Activated CD4-positive, alpha-beta T cell treated with anti-CD3 and anti-CD28 coated beads for 1 hour (primary cell): ENCODE measurements around the gene SLC9A9.
"Not testable (repeated sequence)": the region's sequence is repeated elsewhere in the genome, so short reads cannot be mapped to it uniquely, and the experiment has no call there.

Experiments used
- DNase-seq: peaks from one replicate; pipeline ENCODE4 v3.0.0-alpha.2; 2020

Gene SLC9A9

DNA sequence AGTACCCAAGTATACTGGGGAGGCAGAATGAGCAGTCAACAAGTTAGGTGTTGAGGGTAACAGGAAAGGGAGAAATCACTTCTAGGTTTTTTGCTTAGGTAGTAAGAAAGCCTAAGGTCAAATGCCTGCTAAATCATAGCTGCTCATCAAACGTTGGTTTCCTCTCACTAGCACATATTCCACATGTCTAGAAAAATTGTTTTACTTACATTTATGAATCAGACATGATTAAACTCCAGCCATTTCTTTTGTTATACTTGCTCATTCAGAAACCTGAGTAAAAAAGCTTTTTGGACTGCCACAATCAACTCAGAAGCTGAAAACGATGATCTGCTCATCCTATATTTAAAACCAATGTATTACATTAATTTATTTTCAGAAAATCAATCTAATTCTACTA is 40.2 kb downstream of the SLC9A9 start:
- DNase-seq = no peak

GRCh38 chr3:143806038-143806437 is 42.2 kb downstream of the SLC9A9 start:
- no peak for DNase-seq

DNA sequence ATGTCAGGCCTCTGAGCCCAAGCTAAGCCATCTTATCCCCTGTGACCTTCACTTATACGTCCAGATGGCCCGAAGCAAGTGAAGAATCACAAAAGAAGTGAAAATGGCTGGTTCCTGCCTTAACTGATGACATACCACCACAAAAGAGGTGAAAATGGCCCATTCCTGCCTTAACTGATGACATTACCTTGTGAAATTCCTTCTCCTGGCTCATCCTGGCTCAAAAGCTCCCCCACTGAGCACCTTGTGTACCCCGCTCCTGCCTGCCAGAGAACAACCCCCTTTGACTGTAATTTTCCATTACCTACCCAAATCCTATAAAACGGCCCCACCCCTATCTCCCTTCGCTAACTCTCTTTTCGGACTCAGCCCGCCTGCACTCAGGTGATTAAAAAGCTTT is 42.8 kb downstream of the SLC9A9 start:
- not testable (repeated sequence) for DNase-seq

DNA sequence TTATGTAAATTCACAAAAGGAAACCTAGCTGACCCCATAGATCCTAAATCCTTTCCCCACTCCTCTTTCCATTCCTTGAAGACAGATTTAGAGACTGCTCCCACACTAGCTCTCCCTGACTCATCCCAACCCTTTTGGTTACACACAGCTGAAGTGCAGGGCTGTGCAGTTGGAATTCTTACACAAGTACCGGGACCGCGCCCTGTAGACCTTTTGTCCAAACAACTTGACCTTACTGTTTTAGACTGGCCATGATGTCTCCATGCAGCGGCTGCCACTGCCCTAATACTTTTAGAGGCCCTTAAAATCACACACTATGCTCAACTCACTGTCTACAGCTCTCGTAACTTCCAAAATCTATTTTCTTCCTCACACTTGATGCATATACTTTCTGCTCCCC is 47.2 kb downstream of the SLC9A9 start:
- DNase-seq = not testable (repeated sequence)

GRCh38 chr3:143798151-143798550 is 50.1 kb downstream of the SLC9A9 start:
- DNase-seq = not testable (repeated sequence)

DNA sequence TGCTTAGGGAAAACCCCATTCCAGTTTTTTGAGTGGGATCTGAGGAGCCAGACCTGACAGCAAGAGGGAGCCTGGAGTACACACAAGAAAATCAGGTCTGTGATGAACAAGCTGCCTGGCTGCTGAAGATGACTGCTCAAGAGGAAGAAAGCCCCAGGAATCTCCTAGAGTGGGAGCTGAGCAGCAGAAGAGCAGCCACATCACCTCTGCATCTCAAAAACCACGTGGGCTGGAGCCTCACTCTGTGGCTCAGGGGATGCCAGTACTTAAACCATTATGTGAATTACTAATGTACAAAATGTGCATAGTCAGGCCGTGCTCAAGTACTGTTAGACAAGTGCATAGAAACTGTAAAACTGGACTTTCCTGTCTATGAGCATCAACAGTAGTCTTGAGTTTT is 52.4 kb downstream of the SLC9A9 start:
- no peak for DNase-seq

- no peak for DNase-seq
Observed at GRCh38 chr3:143794793-143795462, 53.3 kb downstream of the SLC9A9 start.

- DNase-seq = no peak
Observed at GRCh38 chr3:143793971-143794370, 54.3 kb downstream of the SLC9A9 start.

GRCh38 chr3:143791386-143791785 is 56.9 kb downstream of the SLC9A9 start:
- no peak for DNase-seq

DNA sequence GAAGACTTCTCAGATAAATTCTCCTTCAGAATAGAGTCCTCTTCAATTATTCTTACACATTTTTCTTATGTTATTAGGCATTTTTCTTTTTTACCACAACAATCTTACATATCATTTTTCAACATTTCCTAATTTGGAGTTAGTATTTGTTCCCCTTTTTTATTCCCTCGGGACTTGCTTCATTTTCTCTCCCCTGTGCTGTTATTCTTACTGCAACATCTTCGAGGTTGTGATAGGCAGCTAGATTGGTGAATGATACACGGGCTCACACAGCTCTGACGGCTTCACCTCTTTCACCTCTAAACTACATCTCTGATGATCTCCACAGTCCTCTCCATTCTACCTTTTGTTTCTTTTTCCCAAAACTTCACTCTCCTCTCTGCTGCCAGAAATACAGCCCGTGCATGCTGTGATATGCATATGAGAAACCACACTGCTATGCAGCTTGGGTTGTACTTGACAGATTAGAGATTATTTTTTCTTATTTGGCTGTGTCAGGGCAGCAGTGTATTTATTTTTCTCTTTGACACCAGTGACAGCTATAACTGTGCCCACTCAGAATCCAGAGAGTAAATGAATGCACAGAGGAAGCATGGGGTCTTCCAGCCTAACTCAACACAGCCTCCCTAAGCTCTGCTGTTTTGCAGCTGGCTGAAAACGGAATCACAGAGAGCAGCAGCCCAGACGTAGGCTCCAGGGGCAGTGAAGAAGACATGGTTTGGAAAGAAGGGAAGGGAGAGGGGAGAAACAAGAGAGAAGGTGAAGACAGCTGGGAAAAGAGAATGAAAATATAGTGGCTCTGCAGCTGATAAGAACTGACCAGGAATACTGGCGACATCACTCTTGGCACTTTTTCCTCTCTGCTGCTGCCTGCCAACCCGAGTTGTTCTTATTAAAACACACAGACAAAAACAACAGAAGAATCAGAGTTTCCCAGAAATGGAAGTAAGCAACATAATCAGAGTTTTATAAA is 61.8 kb downstream of the SLC9A9 start:
- DNase-seq = no peak

GRCh38 chr3:143784446-143784845 is 63.8 kb downstream of the SLC9A9 start:
- no peak for DNase-seq

DNA sequence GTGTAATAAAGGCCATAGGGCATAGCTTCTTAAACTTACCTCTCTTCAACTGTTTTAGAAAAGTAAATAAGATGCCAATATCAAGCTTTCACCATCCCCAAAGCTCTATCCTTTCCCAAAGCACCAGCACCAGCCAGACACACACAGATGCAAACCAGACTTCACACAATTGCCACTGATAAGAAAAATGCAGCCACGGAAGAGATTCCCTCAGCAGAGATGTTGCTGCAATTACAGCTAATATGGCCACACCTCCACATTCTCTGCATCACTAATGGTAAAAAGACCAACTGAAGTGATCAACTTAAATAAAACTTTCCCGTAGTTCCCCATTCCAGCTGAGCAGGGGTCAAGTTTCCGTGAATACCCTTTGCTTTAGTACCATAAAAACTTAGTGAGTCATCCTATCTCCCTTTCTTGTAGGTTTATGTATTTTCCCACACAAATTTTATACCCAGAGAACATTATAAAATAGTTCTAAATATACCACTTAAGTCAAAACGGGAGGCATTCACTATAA is 64.4 kb downstream of the SLC9A9 start:
- no peak for DNase-seq

DNA sequence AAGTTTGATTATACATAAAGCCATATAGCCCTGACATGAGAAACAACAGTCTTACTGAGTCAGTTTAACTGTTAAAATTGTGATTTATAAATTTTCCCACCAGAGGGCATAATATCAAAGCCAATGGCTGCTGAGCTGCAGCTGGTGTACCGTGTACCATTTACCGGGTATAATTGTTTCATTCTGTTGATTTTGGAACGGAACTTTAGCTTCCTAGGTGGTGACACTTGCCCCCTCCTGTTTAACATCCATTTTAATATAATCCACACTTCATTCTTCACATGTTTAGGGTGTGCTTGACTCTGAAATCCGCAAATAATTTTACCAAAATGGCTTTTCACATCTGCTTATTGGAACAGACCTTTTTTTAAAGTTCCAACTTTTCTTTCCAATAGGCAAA is 72.8 kb downstream of the SLC9A9 start:
- no peak for DNase-seq

DNA sequence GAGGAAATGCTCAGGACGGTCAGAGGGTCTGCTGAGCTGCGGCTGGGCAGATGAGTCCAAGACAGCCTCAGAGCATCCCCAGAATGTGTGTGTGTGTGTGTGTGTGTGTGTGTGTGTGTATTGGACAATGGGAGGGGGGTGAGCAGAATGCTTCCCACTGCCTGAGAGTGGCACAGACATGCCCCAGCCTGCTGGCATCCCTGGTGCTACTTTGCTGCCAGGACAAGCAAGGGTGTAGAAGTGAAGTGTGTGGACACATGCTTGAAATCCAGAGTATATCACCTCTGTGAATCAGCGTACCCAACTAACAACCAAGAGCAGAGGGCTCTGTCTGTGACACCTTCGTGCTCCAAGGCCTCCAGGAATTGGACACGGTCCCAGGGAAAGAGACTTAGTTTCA is 76.3 kb downstream of the SLC9A9 start:
- DNase-seq = no peak

- DNase-seq = no peak
Observed at GRCh38 chr3:143771258-143771657, 77.0 kb downstream of the SLC9A9 start.

DNA sequence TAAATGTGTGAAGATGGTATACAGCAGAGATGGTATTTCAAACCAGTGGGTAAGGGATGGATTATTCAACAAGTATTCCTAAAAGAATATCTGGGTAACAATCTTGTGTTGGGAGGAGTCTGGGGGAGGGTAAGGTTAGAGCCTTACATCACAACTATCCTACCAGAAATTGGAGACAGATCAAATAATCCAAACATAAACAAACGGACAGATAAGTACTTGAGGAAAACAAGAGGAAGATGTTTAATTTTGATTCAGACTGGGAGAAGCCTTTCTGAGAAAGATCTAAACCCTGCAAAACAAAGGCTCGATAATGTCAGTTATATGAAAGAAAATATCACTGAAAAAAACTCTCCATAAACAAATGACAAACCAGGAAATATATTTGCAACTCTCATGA is 77.9 kb downstream of the SLC9A9 start:
- DNase-seq = no peak

GRCh38 chr3:143769616-143770015 is 78.7 kb downstream of the SLC9A9 start:
- DNase-seq = no peak

DNA sequence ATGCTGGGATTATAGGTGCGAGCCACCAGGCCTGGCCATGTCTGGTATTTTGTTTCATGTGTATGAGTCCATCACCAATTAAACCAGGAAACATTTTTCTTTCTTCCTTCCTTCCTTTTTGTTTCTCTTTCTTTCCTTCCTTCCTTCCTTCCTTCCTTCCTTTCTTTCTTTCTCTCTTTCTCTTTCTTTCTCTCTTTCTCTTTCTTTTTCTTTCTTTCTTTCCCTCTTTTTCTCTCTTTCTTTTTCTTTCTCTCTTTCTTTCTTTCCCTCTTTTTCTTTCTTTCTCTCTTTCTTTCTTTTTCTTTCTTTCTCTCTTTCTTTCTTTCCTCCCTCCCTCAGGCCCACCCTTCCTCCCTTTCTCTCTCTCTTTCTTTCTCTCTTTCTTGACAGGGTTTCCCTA is 83.4 kb downstream of the SLC9A9 start:
- DNase-seq = no peak

DNA sequence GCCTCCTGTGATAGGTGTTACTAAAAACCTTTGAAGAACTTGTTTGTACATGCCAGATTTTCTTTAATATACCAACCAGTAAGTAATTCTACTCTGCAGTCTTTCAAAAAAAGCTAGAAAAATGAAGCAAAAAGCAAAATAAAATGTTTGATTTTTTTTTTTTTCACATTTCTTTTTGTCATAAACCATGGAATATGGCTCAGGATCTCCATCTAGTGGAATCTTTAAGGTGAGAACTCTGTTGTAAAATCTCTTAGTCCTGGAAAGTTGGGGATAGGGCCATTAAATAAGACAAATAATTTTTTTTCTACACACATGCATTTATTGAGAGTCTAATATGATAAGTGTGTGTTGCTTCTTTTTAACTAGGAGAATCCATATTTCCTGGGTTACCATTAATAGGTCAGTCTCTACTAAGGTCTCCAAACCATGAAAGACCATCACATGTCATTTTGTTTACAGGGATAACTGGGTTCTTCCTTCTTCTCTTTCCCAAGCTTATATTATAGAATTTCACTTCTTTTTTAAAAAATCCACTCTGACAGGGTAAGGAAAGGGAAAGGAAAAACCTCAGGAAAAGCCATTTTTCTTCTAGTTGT is 84.6 kb downstream of the SLC9A9 start:
- DNase-seq = no peak

- no peak for DNase-seq
Observed at GRCh38 chr3:143757691-143758090, 90.6 kb downstream of the SLC9A9 start.

DNA sequence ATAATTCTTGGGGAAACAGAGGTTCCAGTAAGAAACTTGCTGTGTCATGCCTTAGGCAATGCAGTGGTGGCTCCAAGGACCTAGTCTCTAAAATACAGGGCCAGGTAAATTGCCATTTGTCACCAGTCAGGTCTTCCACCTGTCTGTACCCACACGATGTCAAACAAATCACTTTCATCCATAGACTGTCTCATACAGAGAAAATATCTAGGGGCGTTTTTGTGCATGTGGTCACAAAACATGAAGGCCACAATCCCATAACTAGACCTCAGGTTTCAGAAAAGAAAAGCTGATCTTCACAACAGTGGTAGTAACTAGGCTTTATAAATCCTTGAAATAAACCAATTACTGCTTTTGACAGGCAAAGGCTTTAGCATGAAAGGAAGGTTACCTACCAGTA is 92.3 kb downstream of the SLC9A9 start:
- no peak for DNase-seq

DNA sequence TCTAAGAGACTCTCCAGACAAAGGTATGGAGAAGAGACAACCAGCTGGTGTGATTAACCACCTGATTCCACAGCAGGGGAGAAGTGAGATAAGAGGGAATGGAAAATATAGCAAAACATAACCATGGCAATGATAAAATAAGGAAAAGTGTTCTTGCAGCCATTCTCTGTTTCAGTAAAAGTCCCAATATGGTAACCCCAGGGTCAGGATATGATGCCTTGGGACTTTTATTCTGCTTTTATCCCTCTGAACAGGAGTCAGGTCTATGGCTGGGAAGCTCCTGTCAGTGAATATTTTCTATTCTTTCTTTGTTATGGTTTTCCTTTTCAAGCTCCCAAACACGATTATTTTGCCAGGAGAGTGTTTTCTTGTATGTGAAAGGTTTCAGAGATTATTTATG is 94.2 kb downstream of the SLC9A9 start:
- DNase-seq = no peak

- no peak for DNase-seq
Observed at GRCh38 chr3:143753456-143753855, 94.8 kb downstream of the SLC9A9 start.

GRCh38 chr3:143753006-143753405 is 95.3 kb downstream of the SLC9A9 start:
- no peak for DNase-seq
